NAMALWA (cell line): ENCODE measurements around the gene NBPF20.
"Not testable (repeated sequence)": the region's sequence is repeated elsewhere in the genome, so short reads cannot be mapped to it uniquely, and the experiment has no call there.

Source experiments
- DNase-seq: peaks from one replicate; pipeline ENCODE4 v3.0.0-alpha.2; 2015; ENCODE audit warnings: low spot score

The NBPF20 gene

DNA sequence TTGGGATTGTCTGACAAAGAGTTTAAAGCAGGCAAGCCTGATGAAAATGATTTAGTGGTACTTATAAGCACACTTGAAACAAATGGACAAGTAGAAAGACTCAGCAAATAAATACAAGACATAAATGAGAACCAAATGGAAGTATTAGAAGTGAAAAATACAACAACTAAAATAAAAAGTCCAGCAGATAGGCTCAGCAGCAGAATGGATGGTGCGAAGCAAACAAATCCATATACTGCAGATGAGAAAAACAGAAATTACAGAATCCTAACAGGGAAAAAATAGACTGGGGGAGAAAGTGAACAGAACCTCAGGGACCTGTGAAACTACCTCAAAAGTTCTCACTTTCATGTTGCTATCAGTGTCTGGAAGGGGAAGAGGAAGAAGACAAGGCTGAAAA is 3.9 kb upstream of the NBPF20 start:
- not testable (repeated sequence) for DNase-seq

DNA sequence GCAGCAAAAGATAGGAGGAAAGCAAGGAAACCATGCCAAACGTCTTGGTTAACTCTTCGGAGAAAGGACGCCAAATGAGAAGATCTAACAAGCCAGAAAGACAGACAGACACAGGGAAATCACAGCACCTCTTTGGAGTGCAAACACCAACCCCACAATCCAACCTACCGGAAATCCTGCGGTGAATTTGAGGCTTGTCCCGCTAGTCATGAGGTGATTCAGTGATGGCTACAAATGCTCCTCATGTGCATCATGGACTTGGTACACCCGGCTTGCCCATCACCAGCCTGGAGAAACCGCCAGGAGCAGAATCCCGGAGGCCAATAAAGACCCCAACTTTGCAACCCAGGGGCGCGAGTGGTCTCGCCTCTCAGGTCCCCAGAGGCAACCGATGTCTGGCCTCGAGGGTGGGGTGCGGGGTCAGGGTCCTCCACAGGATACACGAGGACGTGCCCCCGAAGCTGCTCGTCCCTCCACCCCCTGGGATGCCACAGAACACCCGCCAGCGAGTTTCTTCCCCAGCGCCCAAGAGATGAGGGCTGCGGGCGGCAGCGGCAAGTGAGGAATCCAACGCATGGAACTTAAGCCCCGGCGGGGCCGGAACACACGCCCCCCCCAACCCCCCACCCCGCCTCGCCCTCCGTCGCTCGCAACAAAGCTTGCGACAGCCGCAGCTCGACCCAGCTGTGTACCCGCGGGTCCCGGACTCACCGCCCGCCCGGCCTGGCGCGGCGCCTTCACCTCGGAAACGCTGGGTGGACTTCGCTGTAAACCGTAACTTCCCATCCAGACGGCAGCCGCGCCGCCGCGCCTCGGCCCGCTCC is 579 bp downstream of the NBPF20 start:
- DNase-seq, result peak; percentile 36

DNA sequence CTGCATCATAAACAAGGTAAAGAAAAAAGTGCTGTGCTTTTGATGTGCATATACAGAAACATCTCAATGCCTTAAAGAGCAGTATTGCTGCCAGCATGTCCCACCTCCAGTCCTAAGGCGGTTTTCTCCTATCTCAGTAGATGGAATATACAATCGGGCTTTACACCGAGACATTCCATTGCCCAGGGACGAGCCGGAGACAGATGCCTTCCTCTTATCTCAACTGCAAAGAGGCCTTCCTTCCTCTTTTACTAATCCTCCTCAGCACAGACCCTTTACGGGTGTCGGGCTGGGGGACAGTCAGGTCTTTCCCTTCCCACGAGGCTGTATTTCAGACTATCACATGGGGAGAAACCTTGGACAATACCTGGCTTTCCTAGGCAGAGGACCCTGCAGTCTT is 10.3 kb downstream of the NBPF20 start:
- DNase-seq, result not testable (repeated sequence)

DNA sequence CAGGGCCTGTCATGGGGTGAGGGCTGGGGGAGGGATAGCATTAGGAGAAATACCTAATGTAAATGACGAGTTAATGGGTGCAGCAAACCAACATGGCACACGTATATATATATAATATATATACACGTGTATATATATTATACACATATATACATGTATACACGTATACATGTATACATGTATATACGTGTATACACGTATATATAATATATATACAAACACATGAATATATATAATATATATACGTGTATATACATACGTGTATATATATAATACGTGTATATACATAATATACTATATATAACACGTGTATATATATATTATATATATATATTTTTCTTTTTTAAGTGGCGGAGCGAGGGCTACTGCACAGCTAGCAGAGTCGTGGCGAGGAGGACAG is 18.1 kb downstream of the NBPF20 start:
- DNase-seq, result not testable (repeated sequence)

DNA sequence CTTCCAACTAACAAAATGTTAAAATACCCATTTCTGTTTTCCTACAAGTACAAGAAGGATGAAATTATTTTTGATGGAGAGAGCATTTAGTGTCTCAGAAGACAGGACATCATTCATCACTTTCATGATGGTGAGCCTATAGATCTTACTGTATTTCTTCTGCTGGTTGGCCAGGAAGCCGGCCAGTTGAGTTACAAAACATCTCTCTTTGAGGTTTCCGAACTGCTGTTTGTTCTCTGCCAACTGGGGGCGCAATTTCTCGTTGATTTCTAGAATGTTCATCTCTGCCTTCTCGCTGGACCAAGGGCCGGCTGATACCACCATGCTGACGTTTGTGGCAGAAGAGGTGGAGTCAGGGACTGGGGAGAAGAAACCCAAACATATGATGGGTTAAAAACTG is 20.5 kb downstream of the NBPF20 start:
- peak; percentile 9 for DNase-seq

DNA sequence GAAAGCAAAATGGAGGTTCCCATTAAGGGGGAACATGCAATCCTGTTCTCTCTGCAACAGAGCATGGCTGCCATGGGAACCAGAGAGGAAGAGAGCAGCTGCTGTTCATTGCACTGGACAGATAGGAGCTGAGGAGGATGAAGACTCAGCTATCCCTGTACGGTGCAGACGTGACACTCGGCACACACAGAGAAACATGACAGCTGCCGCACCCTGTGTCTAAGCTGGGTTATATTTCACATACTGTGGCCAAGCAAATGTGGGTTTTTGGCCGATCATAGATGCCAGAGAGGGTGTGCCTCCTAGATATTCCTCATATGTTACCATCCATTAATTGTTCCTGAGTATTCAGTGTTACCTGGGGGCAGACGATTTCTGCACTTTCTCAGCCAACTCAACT is 24.7 kb downstream of the NBPF20 start:
- DNase-seq, result not testable (repeated sequence)
